Keratinocyte (primary cell): Measurements from ENCODE around the gene FHOD3. TPM values are rescaled to one million over a fixed set of nuclear protein-coding genes. Genes with fewer than 3 reads are reported as not detected.
A peak's percentile ranks its signal among the peaks of the same experiment; 100 is the strongest.

ENCODE experiments used
- DNase-seq: peaks from one replicate; pipeline ENCODE4 v3.0.0-alpha.2; 2011; ENCODE audit warnings: low read depth, missing footprints, low spot score
- FAIRE-seq: peaks from 2 replicates; lab custom pipeline; 2011; peaks lifted over from hg19 to GRCh38; lab: Jason Lieb, UNC
- H2AFZ ChIP-seq: 2 replicates; pipeline ENCODE4 v1.6.0; 2012; ENCODE audit warnings: low read length, control low read depth, inconsistent platforms; ENCODE audit not compliant: control insufficient read depth
- H3K27ac ChIP-seq: 2 replicates; pipeline ENCODE4 v1.5.1; 2011; ENCODE audit warnings: low read length; ENCODE audit not compliant: control insufficient read depth, insufficient read depth
- H3K27me3 ChIP-seq: 3 replicates; pipeline ENCODE4 v1.6.0; 2011; ENCODE audit warnings: low read length; ENCODE audit not compliant: control insufficient read depth, insufficient read depth; ENCODE audit errors: extremely low read depth
- H3K36me3 ChIP-seq, 2 experiments: 2 replicates in 1 of 2; 3 replicates in 1 of 2; pipeline ENCODE4 v1.5.1; 2011; ENCODE audit warnings: low read length in 2 of 2, mild to moderate bottlenecking in 1 of 2; ENCODE audit not compliant: control insufficient read depth in 2 of 2, insufficient read depth in 2 of 2; ENCODE audit errors: extremely low read depth in 1 of 2
- H3K4me1 ChIP-seq: 3 replicates; pipeline ENCODE4 v1.5.1; 2011; ENCODE audit warnings: low read length; ENCODE audit not compliant: control insufficient read depth, insufficient read depth; ENCODE audit errors: extremely low read depth
- H3K4me2 ChIP-seq: 3 replicates; pipeline ENCODE4 v1.6.0; 2011; ENCODE audit warnings: low read depth, low read length; ENCODE audit not compliant: control insufficient read depth, insufficient read depth; ENCODE audit errors: extremely low read depth
- H3K4me3 ChIP-seq, 3 experiments: fragments of 200-600 bp in 1 of 3; sonication (generic) in 1 of 3; 2 replicates in 2 of 3; 3 replicates in 1 of 3; pipeline ENCODE4 v1.5.1; 2011 to 2016; ENCODE audit warnings: low read length in 3 of 3, mild to moderate bottlenecking in 3 of 3, control low read depth in 2 of 3, inconsistent platforms in 1 of 3, low read depth in 1 of 3, mixed read lengths in 1 of 3, mixed run types in 1 of 3, moderate library complexity in 1 of 3; ENCODE audit not compliant: control insufficient read depth in 2 of 3, insufficient read depth in 2 of 3; ENCODE audit errors: extremely low read depth in 1 of 3
- H3K79me2 ChIP-seq: 2 replicates; pipeline ENCODE4 v1.6.0; 2012; ENCODE audit warnings: low read length; ENCODE audit not compliant: control insufficient read depth, insufficient read depth
- H3K9ac ChIP-seq: 3 replicates; pipeline ENCODE4 v1.6.0; 2011; ENCODE audit warnings: low read length; ENCODE audit not compliant: control insufficient read depth, insufficient read depth; ENCODE audit errors: extremely low read depth
- H3K9me1 ChIP-seq: 3 replicates; pipeline ENCODE4 v1.6.0; 2011; ENCODE audit warnings: low read length; ENCODE audit not compliant: control insufficient read depth, insufficient read depth; ENCODE audit errors: extremely low read depth
- H3K9me3 ChIP-seq: 2 replicates; pipeline ENCODE4 v1.5.1; 2012; ENCODE audit warnings: low read depth, low read length; ENCODE audit not compliant: control insufficient read depth
- H4K20me1 ChIP-seq: 3 replicates; pipeline ENCODE4 v1.6.0; 2011; ENCODE audit warnings: low read length; ENCODE audit not compliant: control insufficient read depth, insufficient read depth; ENCODE audit errors: extremely low read depth
- CTCF ChIP-seq, 3 experiments: IDR thresholded peaks in 1 of 3; conservative IDR thresholded peaks in 1 of 3; optimal IDR thresholded peaks in 1 of 3; 2 replicates in 2 of 3; 3 replicates in 1 of 3; pipeline versions ENCODE3 to v1.5.1; 2011; ENCODE audit warnings: low read length in 3 of 3, mild to moderate bottlenecking in 3 of 3, moderate library complexity in 2 of 3, control low read depth in 1 of 3, inconsistent platforms in 1 of 3; ENCODE audit not compliant: insufficient read depth in 2 of 3; ENCODE audit errors: extremely low read depth in 1 of 3
- EZH2 ChIP-seq: IDR thresholded peaks from one replicate; pipeline ENCODE4 v1.6.1; 2012; ENCODE audit warnings: inconsistent platforms, mild to moderate bottlenecking, low read length, moderate library complexity
- dilution Hi-C: fragments of 300-500 bp; cut with MboI; formaldehyde crosslinking; loops from one replicate; pipeline ENCODE4 v1.7.0; 2020; ENCODE audit warnings: low sequenced_read_pairs; ENCODE audit not compliant: extremely low pct_ligation_motif_present
- polyA plus RNA-seq, 5 experiments: library from polyadenylated mRNA; depleted of rRNA in 3 of 5; stranded (reverse) in 3 of 5; stranded (forward) in 1 of 5; unstranded in 1 of 5; fragments of >200 nt; gene quantifications; 1 replicate in 1 of 5; 2 replicates in 3 of 5; 3 replicates in 1 of 5; pipeline versions ENCODE4 v1.2.1 to v1.2.3, GENCODE V29; 2011 to 2012; ENCODE audit warnings: missing spikeins in 2 of 5, low read depth in 1 of 5, low replicate concordance in 1 of 5

FHOD3 gene
- polyA plus RNA-seq, 1 donor (not counting 4 experiments of a cell fraction or from before 2014, with no cell fraction given), result 7.7 TPM

GRCh38 chr18:36543030-36543429 is 245.5 kb downstream of the FHOD3 start:
- Histone ChIP-seq H4K20me1 (no peaks in the 10 kb centered on the region), H3K9me1 (no peaks in the 10 kb centered on the region), H3K36me3 (no peaks in the 10 kb centered on the region), H3K9me3 (no peaks in the 10 kb centered on the region), H2AFZ (no peak overlapping the region), H3K79me2 (no peaks in the 10 kb centered on the region), H3K9ac (no peak overlapping the region), H3K4me1 (peaks cover 23% of the 10 kb centered on the region), H3K27me3 (no peaks in the 10 kb centered on the region), H3K4me2 (no peak overlapping the region), H3K27ac (no peak overlapping the region), H3K4me3 (no peak overlapping the region)
- dilution Hi-C loops, result no loop called here
- no peak for DNase-seq
- FAIRE-seq, result no peak
- TF ChIP-seq EZH2 (no peak), CTCF (optimal IDR thresholded peaks at IDR 0.05 in 1 of 3, IDR thresholded peaks at IDR 0.05 in 1 of 3, conservative IDR thresholded peaks at IDR 0.05 in 1 of 3; ENCODE audit: extremely low read depth in 1 of 3, insufficient read depth in 2 of 3, low read length in 3 of 3) (no peak)

- peak overlapping the region; percentile 51 for H3K9ac ChIP-seq
- H3K79me2 ChIP-seq, result no peaks in the 10 kb centered on the region
- no peaks in the 10 kb centered on the region for H3K9me3 ChIP-seq
- TF ChIP-seq EZH2, result no peak
- TF ChIP-seq CTCF (optimal IDR thresholded peaks at IDR 0.05 in 1 of 3, IDR thresholded peaks at IDR 0.05 in 1 of 3, conservative IDR thresholded peaks at IDR 0.05 in 1 of 3; ENCODE audit: extremely low read depth in 1 of 3, insufficient read depth in 2 of 3, low read length in 3 of 3), result no peak
- no peaks in the 10 kb centered on the region for H3K27me3 ChIP-seq
- FAIRE-seq (peak; percentile 97), DNase-seq (peak; percentile 70)
- peak overlapping the region; percentile 81 for H2AFZ ChIP-seq
- peak overlapping the region in 1 of 3 experiments; percentile 6 for H3K4me3 ChIP-seq
- H3K4me1 ChIP-seq, result peaks cover 23% of the 10 kb centered on the region
- H3K9me1 ChIP-seq, result no peaks in the 10 kb centered on the region
- peak overlapping the region; percentile 52 for H3K27ac ChIP-seq
- dilution Hi-C loops, result no loop called here
- peak overlapping the region; percentile 67 for H3K4me2 ChIP-seq
- H3K36me3 ChIP-seq, result no peaks in the 10 kb centered on the region
- H4K20me1 ChIP-seq, result no peaks in the 10 kb centered on the region
Observed at GRCh38 chr18:36543991-36544725, 246.6 kb downstream of the FHOD3 start.
